GM12878 (cell line): ENCODE data around the gene PPP3CA. TPM values are rescaled to one million over a fixed set of nuclear protein-coding genes. Genes with fewer than 3 reads are reported as not detected.
A peak's percentile ranks its signal among the peaks of the same experiment; 100 is the strongest.

ENCODE experiments used
- ATAC-seq: fragments of 200-7000 bp; cut with Tn5 transposase; 3 replicates; pipeline ENCODE4 v1.9.1; 2020; ENCODE audit warnings: mild to moderate bottlenecking, moderate library complexity
- BruUV-seq: library from RNA; stranded (reverse); fragments of 400-500 nt; replicated peaks from 2 replicates; lab custom pipeline; 2021; lab: Mats Ljungman, UMichigan
- CTCF ChIA-PET: fragments of 300-600 bp; sonication (Branson Sonifier 250); formaldehyde crosslinking; extraction: SDS; loops from one replicate; lab custom pipeline; 2021; ENCODE audit warnings: inconsistent platforms; lab: Yijun Ruan, JAX
- POLR2A ChIA-PET: fragments of 350-600 bp; formaldehyde crosslinking; extraction: SDS; loops from one replicate; lab custom pipeline; 2021; ENCODE audit warnings: inconsistent platforms; lab: Charles Lee
- RAD21 ChIA-PET: fragments of 300-600 bp; sonication (Branson Sonifier 250); formaldehyde crosslinking; loops from one replicate; lab custom pipeline; 2023; ENCODE audit warnings: antibody characterized with exemption; ENCODE audit not compliant: unreplicated experiment; lab: Charles Lee
- SMC1A ChIA-PET: fragments of 300-600 bp; sonication (Branson Sonifier 250); formaldehyde crosslinking; loops from one replicate; lab custom pipeline; 2023; ENCODE audit not compliant: unreplicated experiment, uncharacterized antibody; lab: Charles Lee
- DNase-seq: peaks from one replicate; pipeline ENCODE4 v3.0.0-alpha.2; 2011; ENCODE audit warnings: low read depth, low spot score
- FAIRE-seq: peaks from 3 replicates; lab custom pipeline; 2011; peaks lifted over from hg19 to GRCh38; lab: Jason Lieb, UNC
- H2AFZ ChIP-seq: 2 replicates; pipeline ENCODE4 v1.6.0; 2011; ENCODE audit warnings: low read depth, low read length, control low read depth; ENCODE audit not compliant: control insufficient read depth
- H3K27ac ChIP-seq: 2 replicates; pipeline ENCODE4 v1.5.1; 2011; ENCODE audit warnings: control low read depth; ENCODE audit not compliant: control insufficient read depth, insufficient read depth
- H3K27me3 ChIP-seq, 2 experiments: replicated peaks in 1 of 2; 2 replicates each; pipeline versions ENCODE4 v1.6.0 to v1.6.1; 2011; ENCODE audit warnings: low read length in 1 of 2; ENCODE audit not compliant: control insufficient read depth in 2 of 2, insufficient read depth in 2 of 2
- H3K36me3 ChIP-seq, 2 experiments: 2 replicates each; pipeline ENCODE4 v1.5.1; 2011; ENCODE audit warnings: low read length in 1 of 2; ENCODE audit not compliant: control insufficient read depth in 2 of 2, insufficient read depth in 2 of 2
- H3K4me1 ChIP-seq: 2 replicates; pipeline ENCODE4 v1.6.1; 2011; ENCODE audit warnings: mild to moderate bottlenecking, low read length, moderate library complexity, mixed read lengths; ENCODE audit not compliant: control insufficient read depth, insufficient read depth
- H3K4me2 ChIP-seq: 2 replicates; pipeline ENCODE4 v1.6.0; 2011; ENCODE audit warnings: control low read depth; ENCODE audit not compliant: control insufficient read depth, insufficient read depth
- H3K4me3 ChIP-seq: fragments of 200-600 bp; sonication (generic); 2 replicates; pipeline ENCODE4 v1.5.1; 2016
- H3K79me2 ChIP-seq: 2 replicates; pipeline ENCODE4 v1.6.0; 2011; ENCODE audit warnings: low read length; ENCODE audit not compliant: control insufficient read depth, insufficient read depth
- H3K9ac ChIP-seq: 2 replicates; pipeline ENCODE4 v1.8.0; 2011; ENCODE audit warnings: low read length, control low read depth, mixed read lengths; ENCODE audit not compliant: control insufficient read depth, insufficient read depth
- H3K9me3 ChIP-seq: replicated peaks from 3 replicates; pipeline ENCODE4 v1.5.1; 2011; ENCODE audit warnings: mild to moderate bottlenecking, low read length; ENCODE audit not compliant: control insufficient read depth, insufficient read depth
- H4K20me1 ChIP-seq: 2 replicates; pipeline ENCODE4 v1.6.0; 2011; ENCODE audit not compliant: control insufficient read depth, insufficient read depth
- ATF7 ChIP-seq: fragments of 450-650 bp; IDR thresholded peaks from 2 replicates; pipeline ENCODE4 v1.6.1; 2016; ENCODE audit warnings: low read depth, mild to moderate bottlenecking
- CHD4 ChIP-seq: fragments of 200-600 bp; sonication (generic); IDR thresholded peaks from 2 replicates; pipeline ENCODE4 v1.6.1; 2016; ENCODE audit warnings: mild to moderate bottlenecking
- CREB1 ChIP-seq: IDR thresholded peaks from 2 replicates; pipeline ENCODE4 v1.6.1; 2012; ENCODE audit warnings: low read depth, mild to moderate bottlenecking, inconsistent platforms
- DPF2 ChIP-seq: fragments of 450-650 bp; IDR thresholded peaks from 2 replicates; pipeline ENCODE4 v1.6.1; 2017; ENCODE audit warnings: mild to moderate bottlenecking
- KDM1A ChIP-seq: fragments of 200-600 bp; sonication (generic); IDR thresholded peaks from 2 replicates; pipeline ENCODE4 v1.6.1; 2016; ENCODE audit warnings: borderline replicate concordance
- MTA2 ChIP-seq: fragments of 450-650 bp; IDR thresholded peaks from 2 replicates; pipeline ENCODE4 v1.6.1; 2016; ENCODE audit warnings: low read depth, mild to moderate bottlenecking, moderate library complexity
- NFYA ChIP-seq: IDR thresholded peaks from 2 replicates; pipeline ENCODE4 v1.6.1; 2011; ENCODE audit warnings: low read depth, mild to moderate bottlenecking, low read length, improper control_type of control experiment, borderline replicate concordance
- PML ChIP-seq: IDR thresholded peaks from 2 replicates; pipeline ENCODE4 v1.6.1; 2012; ENCODE audit warnings: low read length, inconsistent platforms
- SMAD1 ChIP-seq: fragments of 450-650 bp; IDR thresholded peaks from 2 replicates; pipeline ENCODE4 v1.6.1; 2018; ENCODE audit warnings: mild to moderate bottlenecking, low read depth; ENCODE audit not compliant: partially characterized antibody
- SP1 ChIP-seq: IDR thresholded peaks from one replicate; pipeline ENCODE4 v1.6.1; 2011; ENCODE audit warnings: low read depth, low read length
- TBL1XR1 ChIP-seq: IDR thresholded peaks from 2 replicates; pipeline ENCODE4 v1.6.1; 2012; ENCODE audit warnings: low read depth, low read length, improper control_type of control experiment
- YY1 ChIP-seq: IDR thresholded peaks from 2 replicates; pipeline ENCODE4 v1.6.1; 2011; ENCODE audit warnings: low read depth, mild to moderate bottlenecking, low read length
- WGBS: methylation state at CpG from one replicate; pipeline ENCODE4 v1.1.6; 2016; ENCODE audit warnings: low lambda C conversion rate; ENCODE audit not compliant: insufficient replicate concordance, insufficient coverage; ENCODE audit errors: missing lambda C conversion rate; 5-methylcytosine and 5-hydroxymethylcytosine counted together
- in situ Hi-C: fragments of 300-500 bp; cut with MboI; formaldehyde crosslinking; loops from 9 replicates; pipeline ENCODE4 v1.14.3; 2018; ENCODE audit warnings: mixed read lengths
- intact Hi-C: fragments of 100-400 bp; cut with micrococcal nuclease; formaldehyde crosslinking; loops from one replicate; pipeline ENCODE4 v1.14.2; 2022; ENCODE audit not compliant: unreplicated experiment
- polyA plus RNA-seq, 11 experiments: library from polyadenylated mRNA; depleted of rRNA in 4 of 11; unstranded in 6 of 11; stranded (reverse) in 5 of 11; fragments of >200 nt; fragmentation: Nextera tagmentation in 4 of 11; fragmentation: Illumina TruSeq in 1 of 11; extraction: Ambion mirVana in 4 of 11; extraction: Trizol in 1 of 11; gene quantifications; 1 replicate in 1 of 11; 2 replicates in 10 of 11; pipeline versions ENCODE4 v1.2.1 to v1.2.3, GENCODE V29; 2011 to 2016; ENCODE audit warnings: inconsistent platforms in 2 of 11, missing spikeins in 2 of 11, low read depth in 1 of 11
- total RNA-seq, 4 experiments: library from RNA; depleted of rRNA in 3 of 4; stranded (reverse); fragments of >200 nt in 3 of 4; fragmentation: Illumina TruSeq in 1 of 4; extraction: Trizol in 1 of 4; gene quantifications; 2 replicates each; pipeline versions ENCODE4 v1.2.1 to v1.2.3, GENCODE V29; 2013 to 2021
- TF ChIP-seq, protein P1 (sequence below): IDR thresholded peaks from 2 replicates; pipeline ENCODE4 v1.6.1; 2012; ENCODE audit warnings: low read length, inconsistent platforms
- TF ChIP-seq, protein P2 (sequence below): fragments of 450-650 bp; IDR thresholded peaks from 2 replicates; pipeline ENCODE4 v1.6.1; 2016; ENCODE audit warnings: mild to moderate bottlenecking

PPP3CA gene
- total and polyA plus RNA-seq, 10 of the 15 experiments (the other 5 are each of a cell fraction or from before 2014, with no cell fraction given): 0.33 to 9.0 (median 1.0) TPM

- H3K9ac ChIP-seq: no peak overlapping the region
- H4K20me1 ChIP-seq: no peaks in the 10 kb centered on the region
- ChIA-PET POLR2A (no interaction called here), SMC1A (interaction anchor here (1.1 kb wide), 1 partner anchor 56 kb away, joined by 3 read pairs; no protein-coding TSS in a partner anchor), RAD21 (no interaction called here), CTCF (interaction anchor here (1.1 kb wide), 1 partner anchor 9 kb away, joined by 3 read pairs; no protein-coding TSS in a partner anchor)
- H3K4me2 ChIP-seq: no peak overlapping the region
- H3K36me3 ChIP-seq: no peaks in the 10 kb centered on the region
- peaks cover 20% of the 10 kb centered on the region for H3K4me1 ChIP-seq
- no peak for ATAC-seq
- intact Hi-C loops (loop anchor here (10.0 kb wide), 1 partner anchor 320 kb away; no protein-coding TSS in a partner anchor), in situ Hi-C loops (no loop called here)
- H3K9me3 ChIP-seq: no peaks in the 10 kb centered on the region
- DNase-seq: no peak
- no peak for FAIRE-seq
- no peaks in the 10 kb centered on the region for H3K79me2 ChIP-seq
- no peaks in the 10 kb centered on the region for H3K27me3 ChIP-seq
- H2AFZ ChIP-seq: no peak overlapping the region
- TF ChIP-seq ATF7: no peak
- no peak for TF ChIP-seq SMAD1
- TF ChIP-seq DPF2: no peak
- TF ChIP-seq SP1: no peak
- TF ChIP-seq, protein P1, sequence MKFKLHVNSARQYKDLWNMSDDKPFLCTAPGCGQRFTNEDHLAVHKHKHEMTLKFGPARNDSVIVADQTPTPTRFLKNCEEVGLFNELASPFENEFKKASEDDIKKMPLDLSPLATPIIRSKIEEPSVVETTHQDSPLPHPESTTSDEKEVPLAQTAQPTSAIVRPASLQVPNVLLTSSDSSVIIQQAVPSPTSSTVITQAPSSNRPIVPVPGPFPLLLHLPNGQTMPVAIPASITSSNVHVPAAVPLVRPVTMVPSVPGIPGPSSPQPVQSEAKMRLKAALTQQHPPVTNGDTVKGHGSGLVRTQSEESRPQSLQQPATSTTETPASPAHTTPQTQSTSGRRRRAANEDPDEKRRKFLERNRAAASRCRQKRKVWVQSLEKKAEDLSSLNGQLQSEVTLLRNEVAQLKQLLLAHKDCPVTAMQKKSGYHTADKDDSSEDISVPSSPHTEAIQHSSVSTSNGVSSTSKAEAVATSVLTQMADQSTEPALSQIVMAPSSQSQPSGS: no peak
- TF ChIP-seq PML: no peak
- no peak overlapping the region for H3K27ac ChIP-seq
- BruUV-seq: no TSS peak
- H3K4me3 ChIP-seq: no peak overlapping the region
Measured at GRCh38 chr4:101145021-101145420, 202.3 kb downstream of the PPP3CA start.

GRCh38 chr4:101142259-101142658 lies 205.1 kb downstream of the PPP3CA start:
- FAIRE-seq (no peak), ATAC-seq (peak; percentile 70)
- H3K4me1 ChIP-seq: peaks cover 20% of the 10 kb centered on the region
- WGBS: 86% methylated on average over 4 of the region's 4 CpGs
- H3K27ac ChIP-seq: no peak overlapping the region
- no peak overlapping the region for H3K4me3 ChIP-seq
- CTCF ChIA-PET: interaction anchor here (1.2 to 1.9 kb wide), 2 partner anchors 9 to 27 kb away, joined by 3 to 4 read pairs; no protein-coding TSS in a partner anchor
- H3K27me3 ChIP-seq: no peaks in the 10 kb centered on the region
- BruUV-seq: no TSS peak
- no peaks in the 10 kb centered on the region for H3K79me2 ChIP-seq
- TF ChIP-seq CREB1: no peak
- TF ChIP-seq NFYA: no peak
- TF ChIP-seq KDM1A: no peak
- TF ChIP-seq MTA2: peak; percentile 73
- TF ChIP-seq, protein P2, sequence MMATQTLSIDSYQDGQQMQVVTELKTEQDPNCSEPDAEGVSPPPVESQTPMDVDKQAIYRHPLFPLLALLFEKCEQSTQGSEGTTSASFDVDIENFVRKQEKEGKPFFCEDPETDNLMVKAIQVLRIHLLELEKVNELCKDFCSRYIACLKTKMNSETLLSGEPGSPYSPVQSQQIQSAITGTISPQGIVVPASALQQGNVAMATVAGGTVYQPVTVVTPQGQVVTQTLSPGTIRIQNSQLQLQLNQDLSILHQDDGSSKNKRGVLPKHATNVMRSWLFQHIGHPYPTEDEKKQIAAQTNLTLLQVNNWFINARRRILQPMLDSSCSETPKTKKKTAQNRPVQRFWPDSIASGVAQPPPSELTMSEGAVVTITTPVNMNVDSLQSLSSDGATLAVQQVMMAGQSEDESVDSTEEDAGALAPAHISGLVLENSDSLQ: peak; percentile 58; the same call in 1 of the 2 replicates
- no peak for TF ChIP-seq TBL1XR1
- TF ChIP-seq CHD4: no peak
- no peak for TF ChIP-seq PML
- TF ChIP-seq YY1: no peak
- TF ChIP-seq, all 136 proteins: peak for 2
- DNase-seq: no peak
- intact Hi-C loops (loop anchor here (10.0 kb wide), 1 partner anchor 317 kb away; no protein-coding TSS in a partner anchor), in situ Hi-C loops (no loop called here)
- ChIA-PET RAD21 (interaction anchor here (0.7 to 0.9 kb wide), 2 partner anchors 204 to 244 kb away, joined by 3 read pairs; no protein-coding TSS in a partner anchor), POLR2A (no interaction called here), SMC1A (interaction anchor here (0.6 to 1.7 kb wide), 7 partner anchors 8 to 316 kb away, joined by 3 to 4 read pairs (median 3); no protein-coding TSS in a partner anchor)
- Histone ChIP-seq H3K4me2 (no peak overlapping the region), H3K36me3 (no peaks in the 10 kb centered on the region), H3K9me3 (no peaks in the 10 kb centered on the region), H4K20me1 (no peaks in the 10 kb centered on the region), H3K9ac (no peak overlapping the region), H2AFZ (no peak overlapping the region)
